Activated naive CD8-positive, alpha-beta T cell (primary cell): ENCODE measurements around the gene ENDOV.
A peak's percentile ranks its signal among the peaks of the same experiment; 100 is the strongest.

Experiments used
- H3K27ac Mint-ChIP-seq: one replicate; pipeline ENCODE4 v1.8.0; 2021; ENCODE audit warnings: mixed read lengths
- H3K27me3 Mint-ChIP-seq: one replicate; pipeline ENCODE4 v1.8.0; 2021; ENCODE audit warnings: mixed read lengths
- H3K36me3 Mint-ChIP-seq: one replicate; pipeline ENCODE4 v1.8.0; 2021; ENCODE audit warnings: mixed read lengths
- H3K4me1 Mint-ChIP-seq: one replicate; pipeline ENCODE4 v1.8.0; 2021; ENCODE audit warnings: low read depth, mixed read lengths
- H3K4me3 Mint-ChIP-seq: one replicate; pipeline ENCODE4 v1.8.0; 2021; ENCODE audit warnings: mild to moderate bottlenecking, mixed read lengths
- H3K9me3 Mint-ChIP-seq: one replicate; pipeline ENCODE4 v1.8.0; 2021; ENCODE audit warnings: low read depth, mixed read lengths

Gene ENDOV

DNA sequence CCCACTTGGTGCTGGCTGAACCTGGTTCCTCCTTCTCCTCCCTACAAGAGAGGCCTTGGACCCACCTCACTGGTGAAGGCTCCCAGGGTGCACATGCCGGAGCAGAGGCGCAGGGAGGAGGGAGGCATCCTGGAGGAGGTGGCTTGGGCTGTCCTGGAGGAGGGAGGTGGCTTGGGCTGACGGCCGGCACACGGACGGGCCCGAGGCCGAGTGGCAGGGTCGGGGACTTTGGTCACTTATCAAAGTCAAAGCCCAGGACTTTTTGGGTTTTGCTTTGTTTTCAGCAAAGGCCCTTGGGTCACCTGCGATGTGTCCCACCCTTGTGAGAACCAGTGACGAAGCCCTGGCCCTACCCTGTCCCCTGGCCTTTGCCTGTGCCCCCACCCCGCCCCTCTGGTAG, 28.5 kb downstream of the ENDOV start:
- Mint-ChIP-seq H3K4me1 (no peaks in the 10 kb centered on the region), H3K36me3 (no peaks in the 10 kb centered on the region), H3K4me3 (no peak overlapping the region), H3K9me3 (no peaks in the 10 kb centered on the region), H3K27me3 (no peaks in the 10 kb centered on the region), H3K27ac (no peak overlapping the region)

DNA sequence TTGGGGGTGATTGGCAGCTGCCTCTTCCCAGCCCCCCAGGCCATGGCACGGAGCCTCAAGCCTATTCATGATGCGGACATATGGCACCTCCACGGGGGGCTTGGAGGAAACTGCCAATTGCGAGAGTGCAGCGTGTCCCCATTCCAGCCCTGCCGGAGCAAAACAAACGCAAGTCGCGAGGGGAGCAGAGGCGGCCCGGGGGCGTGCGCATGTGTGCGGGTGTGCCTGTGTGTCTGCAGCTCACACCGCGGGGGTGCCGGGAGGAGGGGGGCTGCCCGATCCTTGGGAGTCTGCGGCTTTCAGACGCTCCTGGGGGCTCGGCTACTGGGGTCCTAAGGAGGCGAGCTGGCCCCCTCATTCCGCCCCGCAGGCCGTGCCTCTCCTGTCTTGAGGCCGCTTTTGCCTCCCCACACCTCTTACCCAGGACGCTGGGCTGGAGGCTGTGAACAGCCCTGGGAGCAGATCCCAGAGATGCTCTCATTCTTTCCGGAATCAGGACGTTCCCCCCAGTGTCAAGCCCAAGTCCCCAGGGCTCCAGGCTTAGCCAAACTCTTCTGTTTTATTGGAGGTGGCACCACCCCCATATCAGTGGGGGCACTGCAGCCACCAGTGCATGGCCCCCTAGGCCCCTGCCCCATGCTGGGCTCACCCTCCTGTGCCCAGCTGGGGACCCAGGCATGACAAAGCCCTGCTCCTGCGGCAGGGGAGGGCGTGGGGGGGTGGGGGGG, 29.1 kb downstream of the ENDOV start:
- Mint-ChIP-seq H3K9me3 (no peaks in the 10 kb centered on the region), H3K4me3 (no peak overlapping the region), H3K27ac (no peak overlapping the region), H3K36me3 (no peaks in the 10 kb centered on the region), H3K27me3 (no peaks in the 10 kb centered on the region), H3K4me1 (no peaks in the 10 kb centered on the region)

DNA sequence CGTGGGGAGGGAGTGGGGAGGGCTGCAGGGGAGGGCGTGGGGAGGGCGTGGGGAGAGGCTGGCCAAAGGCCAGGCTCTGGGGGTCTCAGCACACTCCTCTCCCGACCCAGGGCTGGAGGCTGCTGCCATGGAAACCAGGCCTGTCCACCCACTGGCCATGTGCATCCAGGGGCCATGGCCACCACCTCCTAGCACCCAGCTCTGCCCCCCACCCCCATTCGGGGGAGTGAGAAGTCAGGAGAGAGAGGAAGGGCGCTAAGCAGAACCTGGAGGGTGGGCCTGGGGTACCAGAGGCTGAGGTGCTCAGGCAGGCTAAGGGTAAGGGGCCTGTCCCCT, 29.6 kb downstream of the ENDOV start:
- H3K27ac Mint-ChIP-seq, result no peak overlapping the region
- no peak overlapping the region for H3K4me3 Mint-ChIP-seq
- no peaks in the 10 kb centered on the region for H3K27me3 Mint-ChIP-seq
- H3K9me3 Mint-ChIP-seq, result no peaks in the 10 kb centered on the region
- H3K36me3 Mint-ChIP-seq, result no peaks in the 10 kb centered on the region
- no peaks in the 10 kb centered on the region for H3K4me1 Mint-ChIP-seq

DNA sequence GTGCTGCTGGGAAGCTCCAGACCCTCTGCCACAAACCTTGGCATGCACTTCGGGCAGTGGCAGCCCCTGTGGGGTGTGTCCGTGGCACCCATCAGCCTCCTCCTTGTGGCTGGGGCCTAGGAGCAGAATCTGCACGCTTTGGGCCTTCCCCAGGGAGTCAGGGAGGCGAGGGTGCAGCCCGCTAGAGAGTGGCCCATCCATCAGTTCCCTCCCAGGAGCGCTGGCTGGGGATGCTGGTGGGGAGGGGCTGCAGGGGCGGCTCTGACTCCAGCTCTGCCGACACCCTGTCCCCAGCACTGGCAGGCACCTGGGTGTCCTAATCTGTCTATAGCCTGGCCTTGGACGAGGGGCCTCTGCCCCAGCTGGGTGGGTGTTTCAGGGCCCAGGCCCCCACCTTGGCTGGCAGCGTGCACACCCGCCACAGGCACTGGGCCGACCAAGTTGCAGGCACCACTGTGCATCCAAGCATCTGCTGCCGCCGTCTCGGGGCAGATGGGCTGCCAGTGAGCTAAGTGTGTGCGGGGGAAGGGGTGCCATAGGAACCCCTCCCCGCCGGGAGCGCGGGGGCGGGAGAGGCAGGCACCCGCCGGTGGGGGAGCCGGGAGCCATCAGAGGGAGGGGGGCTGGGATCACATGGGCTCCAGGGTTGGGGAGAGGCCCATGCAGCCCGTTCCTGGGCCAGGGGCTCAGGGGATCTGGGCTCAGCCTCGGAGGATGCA, 30.2 kb downstream of the ENDOV start:
- Mint-ChIP-seq H3K36me3 (no peaks in the 10 kb centered on the region), H3K4me3 (no peak overlapping the region), H3K9me3 (no peaks in the 10 kb centered on the region), H3K27ac (no peak overlapping the region), H3K4me1 (no peaks in the 10 kb centered on the region), H3K27me3 (no peaks in the 10 kb centered on the region)

DNA sequence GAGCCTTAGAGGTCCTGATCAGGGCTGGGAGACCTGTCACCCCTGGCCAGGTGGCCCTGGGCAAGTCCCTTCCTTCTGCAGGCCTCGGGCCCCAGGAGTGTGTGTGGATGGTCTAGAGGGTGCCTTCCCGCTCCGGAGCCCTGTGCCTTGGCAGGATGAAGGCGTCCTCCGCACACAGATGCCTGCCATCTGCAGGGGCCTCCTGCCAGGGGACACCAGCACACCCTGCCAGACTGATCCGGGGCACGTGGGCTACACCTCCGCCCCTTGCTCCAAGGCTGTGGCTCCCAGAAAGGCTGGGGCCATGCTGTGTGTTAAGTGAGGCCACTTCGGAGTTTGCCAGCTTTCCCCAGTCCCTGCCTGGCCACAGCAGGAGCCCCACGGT, 30.8 kb downstream of the ENDOV start:
- no peaks in the 10 kb centered on the region for H3K9me3 Mint-ChIP-seq
- no peak overlapping the region for H3K27ac Mint-ChIP-seq
- no peak overlapping the region for H3K4me3 Mint-ChIP-seq
- no peaks in the 10 kb centered on the region for H3K27me3 Mint-ChIP-seq
- H3K36me3 Mint-ChIP-seq, result no peaks in the 10 kb centered on the region
- no peaks in the 10 kb centered on the region for H3K4me1 Mint-ChIP-seq

DNA sequence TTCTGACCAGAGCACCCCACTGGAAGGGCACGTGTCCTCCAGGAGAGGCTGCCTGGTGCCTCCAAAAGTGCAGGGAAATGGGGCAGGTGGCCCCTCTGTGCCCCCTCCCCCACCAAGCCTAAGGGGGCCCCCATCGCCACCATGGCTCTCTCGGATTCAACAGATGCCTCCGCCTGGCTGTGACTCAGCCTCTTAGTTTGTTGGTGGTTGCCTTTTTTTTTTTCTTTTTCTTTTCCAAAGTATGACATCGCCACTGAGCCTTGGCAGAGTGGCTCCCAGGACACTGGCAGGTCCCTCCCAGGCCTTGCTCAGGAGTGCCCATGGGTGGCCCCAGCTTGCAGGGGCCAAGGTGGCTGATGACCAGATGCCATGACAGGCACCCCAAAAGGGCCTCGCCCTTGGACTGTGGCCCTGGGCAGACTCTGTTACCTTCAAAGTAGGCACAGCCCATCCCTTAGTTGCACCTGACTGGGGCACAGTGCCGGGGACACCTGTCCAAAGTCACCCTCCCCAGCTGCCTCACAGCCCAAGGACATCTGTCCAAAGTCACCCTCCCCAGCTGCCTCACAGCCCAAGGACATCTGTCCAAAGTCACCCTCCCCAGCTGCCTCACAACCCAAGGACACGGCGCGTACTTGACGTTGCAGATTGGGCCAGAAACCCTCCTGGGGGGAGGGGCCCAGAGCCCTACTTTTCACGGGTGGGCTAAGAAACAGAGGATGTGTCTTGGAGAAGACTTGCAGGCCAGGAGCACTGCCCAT, 31.9 kb downstream of the ENDOV start:
- H3K4me1 Mint-ChIP-seq, result no peaks in the 10 kb centered on the region
- no peaks in the 10 kb centered on the region for H3K36me3 Mint-ChIP-seq
- H3K27me3 Mint-ChIP-seq, result no peaks in the 10 kb centered on the region
- no peaks in the 10 kb centered on the region for H3K9me3 Mint-ChIP-seq
- H3K4me3 Mint-ChIP-seq, result no peak overlapping the region
- H3K27ac Mint-ChIP-seq, result no peak overlapping the region

DNA sequence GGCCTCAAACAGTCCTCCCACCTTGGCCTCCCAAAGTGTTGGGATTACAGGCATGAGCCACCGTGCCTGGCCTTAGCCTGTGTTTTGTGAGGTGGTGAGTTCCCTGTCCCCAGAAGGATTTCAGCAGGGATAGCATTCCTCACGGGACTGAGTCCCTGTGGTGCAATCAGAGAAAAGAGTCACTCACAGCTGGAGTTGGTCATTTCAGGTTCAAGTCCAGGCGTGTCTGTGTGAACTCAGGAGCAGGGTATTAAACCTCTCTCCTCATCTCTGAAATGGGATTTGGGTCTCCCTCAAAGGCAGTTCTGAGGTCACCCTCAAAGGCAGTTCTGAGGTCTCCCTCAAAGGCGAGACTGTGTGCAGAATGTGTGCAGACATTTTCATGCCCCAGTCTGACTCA, 32.8 kb downstream of the ENDOV start:
- Mint-ChIP-seq H3K27me3 (no peaks in the 10 kb centered on the region), H3K9me3 (no peaks in the 10 kb centered on the region), H3K4me1 (no peaks in the 10 kb centered on the region), H3K36me3 (no peaks in the 10 kb centered on the region), H3K27ac (no peak overlapping the region), H3K4me3 (no peak overlapping the region)

DNA sequence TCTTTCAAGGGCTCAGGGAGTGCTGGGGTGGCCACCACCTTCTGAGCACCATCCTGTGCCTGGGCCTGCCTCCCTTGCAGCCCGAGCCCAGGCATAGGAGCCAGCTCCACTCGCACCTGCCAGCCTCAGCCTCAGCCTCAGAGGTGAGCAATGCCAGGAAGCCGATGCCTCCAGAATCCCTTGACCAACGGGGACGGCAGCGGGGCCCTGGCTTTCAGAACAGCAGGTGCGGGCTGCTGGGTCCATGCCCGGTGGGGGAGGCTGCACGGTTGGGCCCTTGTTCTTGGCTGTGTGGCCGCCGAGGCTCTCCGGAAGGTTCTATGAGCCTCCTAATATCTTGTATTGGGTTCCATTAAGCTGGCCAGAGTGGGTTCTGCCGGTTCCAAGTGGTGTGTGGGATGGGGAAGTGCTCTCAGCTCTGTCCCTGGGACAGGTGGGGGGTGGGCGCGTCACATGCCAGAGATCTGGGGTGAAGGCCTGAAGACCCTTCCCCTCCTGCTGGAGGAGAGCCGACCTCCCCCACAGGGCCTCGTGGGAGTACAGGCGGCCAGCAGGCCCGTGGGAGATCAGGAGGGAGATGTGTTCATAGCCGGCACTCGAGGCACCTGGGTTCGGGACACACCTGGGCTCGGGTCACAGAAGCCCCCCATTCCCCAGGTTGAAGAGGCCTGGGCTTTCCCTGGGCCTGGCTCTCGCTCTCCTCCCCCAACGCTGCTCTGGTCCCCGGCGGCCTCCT, 34.4 kb downstream of the ENDOV start:
- H3K4me1 Mint-ChIP-seq, result peaks cover 12% of the 10 kb centered on the region
- H3K27me3 Mint-ChIP-seq, result no peaks in the 10 kb centered on the region
- H3K36me3 Mint-ChIP-seq, result no peaks in the 10 kb centered on the region
- H3K9me3 Mint-ChIP-seq, result no peaks in the 10 kb centered on the region
- no peak overlapping the region for H3K4me3 Mint-ChIP-seq
- no peak overlapping the region for H3K27ac Mint-ChIP-seq

DNA sequence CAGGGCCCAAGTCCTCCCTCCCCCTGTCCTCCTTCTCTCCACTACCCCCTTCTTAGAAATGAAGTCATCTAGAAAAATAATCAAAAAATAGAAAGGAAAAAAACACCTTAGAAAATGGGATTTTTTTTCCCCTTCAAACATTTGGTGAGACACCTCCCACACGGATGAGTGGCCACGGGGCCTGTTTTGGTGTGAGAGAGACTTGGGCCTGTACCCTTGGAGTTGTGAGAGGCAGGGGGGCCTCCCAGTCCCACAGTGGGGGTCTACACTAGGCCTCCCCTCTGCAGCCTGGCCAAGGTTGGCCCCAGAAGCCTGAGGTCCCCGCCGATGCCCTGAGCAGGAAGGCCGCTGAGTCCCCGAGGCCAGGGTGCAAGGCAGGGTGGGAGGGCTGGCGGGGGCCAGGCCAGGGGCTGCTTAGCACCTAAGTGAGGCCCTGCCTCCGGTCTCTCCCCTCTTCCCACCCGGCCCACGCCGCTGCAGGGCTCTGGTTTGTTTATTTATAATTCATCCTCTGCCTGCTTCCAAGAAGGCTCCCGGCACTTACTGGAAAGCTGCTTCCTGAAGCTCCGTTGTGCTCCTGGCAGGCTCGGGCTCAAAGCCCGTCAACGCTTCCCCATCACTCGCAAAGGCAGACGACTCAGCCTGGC, 35.1 kb downstream of the ENDOV start:
- H3K4me1 Mint-ChIP-seq, result peaks cover 12% of the 10 kb centered on the region
- H3K27me3 Mint-ChIP-seq, result no peaks in the 10 kb centered on the region
- H3K4me3 Mint-ChIP-seq, result no peak overlapping the region
- no peak overlapping the region for H3K27ac Mint-ChIP-seq
- H3K9me3 Mint-ChIP-seq, result no peaks in the 10 kb centered on the region
- no peaks in the 10 kb centered on the region for H3K36me3 Mint-ChIP-seq

DNA sequence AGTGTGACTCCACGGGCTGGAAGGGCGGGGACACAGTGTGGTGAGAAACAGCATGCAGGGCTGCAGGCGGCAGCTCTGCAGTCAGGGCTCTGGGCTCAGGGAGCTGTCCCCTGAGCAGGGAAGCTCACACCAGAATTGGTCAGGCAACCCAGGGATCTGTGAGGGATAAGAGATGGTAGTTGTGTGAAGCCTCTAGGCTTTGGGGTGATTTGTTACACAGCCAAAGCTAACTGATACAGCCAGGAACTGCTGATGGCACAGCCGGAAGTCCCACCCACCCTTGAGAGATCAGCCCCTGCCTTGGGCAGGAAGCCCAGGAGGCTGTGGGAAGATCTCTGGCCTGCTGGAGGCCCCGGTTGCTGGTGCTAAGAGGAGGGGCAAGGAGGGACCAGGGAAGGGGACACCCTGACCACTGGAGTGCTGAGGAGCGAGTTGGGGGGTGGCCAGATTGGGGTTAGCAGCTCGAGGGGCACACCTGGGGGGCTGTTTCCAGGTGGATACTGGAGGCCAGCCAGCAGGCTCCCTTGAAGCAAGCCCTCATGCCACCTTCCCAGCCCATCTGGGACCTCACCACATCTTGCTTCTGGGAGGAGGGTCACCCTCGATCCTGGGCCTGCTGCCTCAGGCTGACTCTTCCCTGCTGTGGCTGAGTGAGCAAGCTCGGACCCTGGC, 36.3 kb downstream of the ENDOV start:
- no peak overlapping the region for H3K4me3 Mint-ChIP-seq
- H3K9me3 Mint-ChIP-seq, result no peaks in the 10 kb centered on the region
- no peaks in the 10 kb centered on the region for H3K27me3 Mint-ChIP-seq
- H3K27ac Mint-ChIP-seq, result no peak overlapping the region
- peaks cover 18% of the 10 kb centered on the region for H3K4me1 Mint-ChIP-seq
- no peaks in the 10 kb centered on the region for H3K36me3 Mint-ChIP-seq

DNA sequence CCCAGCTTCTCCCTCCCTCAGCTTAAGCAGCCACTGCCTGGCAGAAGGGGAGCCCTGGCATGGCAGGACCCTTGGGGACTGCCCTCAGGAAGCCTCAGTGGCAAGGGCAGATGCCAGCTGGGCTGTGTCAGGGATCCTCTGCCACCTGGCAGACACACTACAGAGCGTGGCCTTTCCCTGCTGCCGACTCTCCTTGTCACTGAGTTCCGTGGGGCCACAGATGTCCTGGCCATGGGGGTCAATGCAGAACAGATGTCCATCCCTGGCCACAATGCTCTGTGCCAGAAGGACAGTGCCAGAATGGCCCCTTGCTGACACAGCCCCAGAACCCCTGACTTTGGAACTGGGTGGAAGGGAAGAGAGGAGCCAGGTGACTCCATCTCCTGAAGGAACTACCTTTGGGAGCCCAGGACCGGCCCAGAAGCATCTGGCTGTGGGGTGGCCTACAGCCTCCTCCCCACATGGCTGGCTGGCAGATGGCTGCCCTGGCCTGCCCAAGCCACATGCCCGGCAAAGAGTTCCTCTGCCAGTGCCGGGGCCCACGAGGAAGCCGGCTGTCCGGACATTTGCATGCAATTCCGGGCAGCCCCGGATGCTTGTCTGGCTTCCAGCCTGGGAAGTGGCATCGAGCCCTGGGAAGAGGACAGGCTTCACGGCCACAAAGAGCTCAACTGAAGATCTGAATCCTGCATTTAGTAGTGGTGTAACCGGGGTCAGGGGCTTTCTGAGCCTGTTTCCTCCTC, 37.4 kb downstream of the ENDOV start:
- Mint-ChIP-seq H3K9me3 (no peaks in the 10 kb centered on the region), H3K36me3 (no peaks in the 10 kb centered on the region)

DNA sequence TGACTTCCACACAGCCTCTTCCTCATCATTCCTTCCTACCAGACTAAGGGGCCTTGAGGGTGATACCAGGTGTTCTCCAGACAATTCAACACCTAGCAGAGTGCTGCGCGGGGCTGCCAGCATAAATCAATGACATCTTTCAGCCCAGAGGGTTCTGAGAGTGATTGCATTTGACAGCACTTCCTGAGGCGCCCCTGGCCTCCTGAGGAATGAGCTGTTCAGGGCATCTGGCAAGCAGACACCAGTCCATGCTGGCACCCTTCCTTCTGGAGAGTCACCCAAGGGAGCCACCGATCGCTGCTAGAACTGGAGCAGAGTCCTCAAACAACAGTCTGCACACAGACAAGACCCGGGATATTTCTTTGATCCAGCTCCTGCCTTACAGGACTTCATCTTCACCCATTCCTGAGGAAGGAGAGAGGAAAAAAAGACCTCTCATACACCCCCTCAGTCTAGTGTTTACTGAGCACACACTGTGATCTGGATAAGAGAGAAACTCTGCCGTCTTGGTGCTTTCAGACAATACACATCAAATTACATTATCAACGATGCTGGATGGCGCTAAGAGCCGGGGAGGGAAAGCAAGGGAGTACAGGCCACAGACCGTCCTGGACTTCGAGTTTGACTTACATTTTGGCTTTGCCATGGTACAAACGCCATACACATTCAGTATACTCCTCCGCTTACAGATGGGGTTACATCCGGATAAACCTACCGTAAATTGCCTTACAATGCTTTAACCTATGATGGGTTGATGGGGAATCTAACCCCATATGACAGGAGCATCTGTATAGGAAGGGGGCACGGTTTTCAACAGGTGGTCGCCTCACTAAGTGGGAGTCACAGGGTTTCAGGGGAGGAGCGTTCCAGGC, 38.4 kb downstream of the ENDOV start:
- peak overlapping the region; percentile 95 for H3K4me3 Mint-ChIP-seq
- H3K36me3 Mint-ChIP-seq, result no peaks in the 10 kb centered on the region
- peak overlapping the region; percentile 99 for H3K27ac Mint-ChIP-seq
- H3K27me3 Mint-ChIP-seq, result no peaks in the 10 kb centered on the region
- H3K4me1 Mint-ChIP-seq, result peaks cover 18% of the 10 kb centered on the region
- no peaks in the 10 kb centered on the region for H3K9me3 Mint-ChIP-seq

More for the DNA sequence above, 37.4 kb downstream of the ENDOV start:
- H3K27ac Mint-ChIP-seq, result no peak overlapping the region
- H3K27me3 Mint-ChIP-seq, result no peaks in the 10 kb centered on the region
- peaks cover 18% of the 10 kb centered on the region for H3K4me1 Mint-ChIP-seq
- no peak overlapping the region for H3K4me3 Mint-ChIP-seq

DNA sequence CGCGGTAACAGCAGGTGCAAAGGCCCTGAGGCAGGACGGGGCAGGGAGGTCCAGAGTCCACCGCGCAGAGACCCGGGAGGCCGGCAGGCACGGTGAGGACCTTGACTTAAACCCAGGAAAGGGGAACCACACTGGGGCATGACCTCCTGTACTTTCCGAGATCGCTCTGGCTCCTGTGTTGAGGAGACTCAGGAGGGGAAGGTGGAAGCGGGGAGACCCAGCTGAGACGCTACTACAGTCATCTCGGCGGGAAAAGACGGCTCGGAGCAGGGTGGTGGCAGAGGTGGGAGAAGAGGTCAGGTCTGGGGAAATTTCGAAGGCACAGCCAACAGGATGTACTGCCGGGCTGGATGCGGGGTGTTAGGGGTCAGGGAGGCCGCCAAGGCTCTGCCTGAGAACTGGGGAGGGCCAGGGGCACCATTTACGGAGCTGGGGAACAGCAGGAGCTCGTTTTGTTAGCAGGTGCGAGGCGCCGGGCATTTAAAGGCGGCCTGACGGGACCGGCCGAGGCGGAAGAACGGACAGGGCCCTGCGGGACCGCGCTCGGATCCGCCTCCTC, 39.1 kb downstream of the ENDOV start:
- H3K27ac Mint-ChIP-seq, result peak overlapping the region; percentile 99

More for the DNA sequence above, 39.1 kb downstream of the ENDOV start:
- no peaks in the 10 kb centered on the region for H3K9me3 Mint-ChIP-seq
- no peaks in the 10 kb centered on the region for H3K36me3 Mint-ChIP-seq
- peaks cover 18% of the 10 kb centered on the region for H3K4me1 Mint-ChIP-seq
- H3K4me3 Mint-ChIP-seq, result peak overlapping the region; percentile 95
- H3K27me3 Mint-ChIP-seq, result no peaks in the 10 kb centered on the region
